CD4-positive, alpha-beta T cell treated with Interleukin-6 at 100 ng/mL for 8 hours (primary cell): ENCODE data around the gene RGS12.
"Not testable (repeated sequence)": the region's sequence is repeated elsewhere in the genome, so short reads cannot be mapped to it uniquely, and the experiment has no call there.

Experiments used
- DNase-seq: peaks from one replicate; pipeline ENCODE4 v3.0.0-alpha.2; 2020; ENCODE audit warnings: mixed read lengths, low spot score

The RGS12 gene

GRCh38 chr4:3297066-3297859 is 4.4 kb downstream of the RGS12 start:
- no peak for DNase-seq

- DNase-seq: no peak
Observed at GRCh38 chr4:3299122-3299975, 6.5 kb downstream of the RGS12 start.

DNA sequence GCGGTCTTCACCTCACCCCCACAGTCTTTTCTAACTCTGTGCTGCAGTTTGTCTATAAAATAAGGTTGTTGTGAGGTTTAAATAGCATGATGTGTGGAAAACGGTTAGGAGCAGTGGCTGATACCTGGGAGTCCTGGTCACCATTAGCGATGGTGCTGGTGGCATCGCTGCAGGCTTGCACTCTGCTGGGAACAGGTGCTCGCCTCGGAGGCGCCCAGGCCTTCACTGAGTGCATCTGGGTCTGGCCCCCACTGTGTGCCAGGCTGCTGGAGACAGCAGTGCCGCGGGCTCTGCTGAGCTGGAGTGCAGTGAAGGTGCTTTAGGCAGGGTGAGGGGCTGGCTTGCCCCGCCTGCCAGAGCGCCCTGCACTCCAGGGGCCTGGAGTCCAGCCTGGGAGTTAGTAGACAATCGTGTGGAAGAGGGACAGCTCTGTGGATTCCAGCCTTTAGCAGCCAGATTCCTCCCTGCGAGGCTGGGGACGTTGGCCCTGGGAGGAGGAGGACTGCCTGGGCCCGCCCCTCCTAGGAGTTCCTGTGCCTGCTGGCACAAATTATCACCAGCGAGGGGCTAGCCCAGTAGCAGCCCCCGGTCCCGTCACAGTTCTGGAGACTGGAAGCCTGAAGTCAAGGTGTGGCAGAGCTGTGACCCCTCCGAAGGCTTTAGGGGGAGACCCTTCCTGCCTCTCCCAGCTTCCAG is 7.3 kb downstream of the RGS12 start:
- DNase-seq: no peak

DNA sequence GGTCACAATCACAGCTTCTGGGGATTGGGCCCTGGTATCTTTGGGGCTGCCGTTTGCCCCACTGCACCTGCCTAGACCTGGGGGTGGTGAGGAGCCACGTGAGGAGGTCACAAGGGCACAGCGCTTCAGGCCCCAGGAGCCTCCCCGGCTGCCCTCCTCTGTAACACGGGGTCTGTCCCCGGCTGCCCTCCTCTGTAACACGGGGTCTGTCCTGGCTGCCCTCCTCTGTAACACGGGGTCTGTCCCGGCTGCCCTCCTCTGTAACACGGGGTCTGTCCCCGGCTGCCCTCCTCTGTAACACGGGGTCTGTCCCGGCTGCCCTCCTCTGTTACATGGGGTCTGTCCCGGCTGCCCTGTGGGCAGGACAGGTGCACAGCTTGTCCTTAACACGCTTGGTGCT is 8.1 kb downstream of the RGS12 start:
- not testable (repeated sequence) for DNase-seq

- no peak for DNase-seq
Observed at GRCh38 chr4:3301450-3302172, 8.8 kb downstream of the RGS12 start.

DNA sequence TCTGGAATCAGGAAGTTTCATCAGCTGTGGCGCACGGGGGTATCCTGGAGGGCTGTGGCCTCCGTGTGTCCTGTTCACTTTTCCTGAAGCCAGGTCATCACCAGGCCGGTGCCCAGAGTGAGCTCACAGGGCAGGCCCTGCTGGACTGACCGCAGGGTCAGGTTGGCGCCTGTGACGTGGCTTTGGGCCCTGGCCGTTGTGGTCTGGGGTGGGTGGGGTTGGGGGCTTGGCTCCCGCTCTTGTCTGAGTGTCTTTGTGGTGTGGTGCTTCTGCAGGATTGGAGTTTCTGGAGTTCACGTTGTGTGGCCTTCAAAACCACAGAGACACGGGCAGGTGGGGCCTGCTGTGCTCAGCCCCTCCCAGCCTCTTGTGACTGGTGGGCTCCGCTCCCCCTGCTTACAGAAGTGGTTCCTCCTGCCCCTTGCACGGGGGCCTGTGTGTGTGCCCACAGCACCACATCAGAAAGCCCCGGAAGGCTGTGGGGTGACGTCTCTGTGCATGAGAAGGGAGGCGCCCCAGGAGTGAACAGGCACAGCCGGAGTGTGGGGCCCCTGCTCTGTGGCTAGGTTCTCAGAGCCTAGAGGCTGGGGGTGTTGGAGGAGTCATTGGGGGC is 9.5 kb downstream of the RGS12 start:
- peak; percentile 82 for DNase-seq

DNA sequence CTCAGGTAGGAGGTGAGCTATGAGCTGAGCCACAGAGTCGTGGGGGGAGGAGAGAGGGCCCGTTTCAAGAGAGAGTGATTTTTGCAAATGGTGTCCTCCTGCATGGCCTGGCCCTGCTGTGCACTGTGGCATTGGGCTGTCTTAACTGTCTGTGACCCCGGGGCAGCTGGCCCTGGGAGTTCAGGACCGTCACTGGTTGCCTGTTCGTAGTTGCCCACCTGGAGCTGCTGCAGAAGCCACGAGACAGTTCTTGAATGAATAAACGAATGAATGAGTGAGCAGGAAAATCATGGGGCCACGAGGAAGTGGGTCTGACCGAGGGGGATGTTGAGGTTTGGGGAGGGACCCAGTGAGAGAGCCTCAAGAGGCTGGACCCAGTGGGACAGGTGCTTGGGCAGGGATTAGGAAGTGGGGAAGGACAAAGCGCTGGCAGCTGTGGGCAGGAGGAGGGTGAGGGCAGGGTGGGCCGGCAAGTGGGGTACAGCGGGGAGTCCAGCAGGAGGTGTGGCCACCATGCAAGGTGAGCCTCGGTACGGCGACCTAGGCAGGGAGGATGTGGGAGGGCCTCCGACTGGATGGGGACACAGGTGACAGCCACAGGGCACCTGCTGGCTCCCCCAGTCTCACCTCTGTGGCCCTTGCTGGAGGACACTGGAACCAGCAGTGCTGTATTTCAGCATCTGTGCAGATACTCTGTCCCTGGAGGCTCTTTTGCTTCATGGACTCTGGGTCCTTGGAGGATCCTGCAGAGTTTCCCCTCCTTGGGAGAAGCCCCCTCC is 10.2 kb downstream of the RGS12 start:
- peak; percentile 15 for DNase-seq

DNA sequence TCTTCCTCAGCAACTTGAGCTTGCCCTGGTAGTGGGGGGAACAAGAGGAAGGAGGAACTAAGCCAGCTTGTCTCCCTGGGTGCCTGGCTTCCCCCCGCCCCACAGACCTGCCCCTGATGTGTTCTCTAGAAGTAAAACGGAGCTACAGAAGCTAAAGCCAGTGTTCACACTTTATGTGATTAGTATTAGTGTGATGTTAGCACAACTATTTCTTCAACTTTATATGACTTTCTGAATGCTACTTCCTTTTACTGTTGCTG is 10.7 kb downstream of the RGS12 start:
- no peak for DNase-seq

GRCh38 chr4:3303923-3304710 is 11.3 kb downstream of the RGS12 start:
- no peak for DNase-seq

DNA sequence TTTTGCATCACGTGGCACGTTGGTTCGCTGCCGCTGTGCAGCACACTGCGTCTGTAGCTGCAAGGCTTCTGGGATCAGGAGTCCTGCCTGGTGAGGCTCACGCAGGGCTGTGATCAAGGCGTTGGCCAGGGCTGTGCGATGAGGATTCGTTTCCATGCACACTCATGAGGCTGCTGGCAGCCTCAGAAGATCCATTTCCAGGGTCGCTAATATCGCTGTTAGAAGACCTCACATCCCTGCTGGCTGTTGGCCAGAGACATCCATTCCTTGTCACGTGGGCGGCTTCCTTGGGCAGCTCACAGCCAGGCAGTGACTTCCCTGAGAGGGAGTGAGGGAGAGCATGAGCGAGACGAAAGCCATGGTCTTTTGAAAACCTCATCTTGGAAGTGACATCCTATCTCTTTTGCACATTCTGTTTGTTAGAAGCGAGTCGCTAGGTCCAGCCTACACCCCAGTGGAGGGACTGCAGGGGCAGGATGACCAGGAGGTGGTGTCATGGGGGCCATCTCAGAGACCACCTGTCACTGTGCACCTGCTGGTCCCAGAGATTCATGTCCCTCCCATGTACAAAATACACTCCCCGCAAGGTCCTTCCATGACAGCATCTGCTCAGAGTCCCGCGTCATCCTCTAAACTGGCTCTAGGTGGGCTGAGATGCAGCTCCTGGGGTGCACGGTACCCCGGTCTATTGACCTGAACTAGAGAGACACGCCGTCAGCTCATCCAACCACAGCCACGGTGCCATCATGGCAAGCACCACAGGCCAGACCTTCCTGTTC is 12.2 kb downstream of the RGS12 start:
- no peak for DNase-seq

GRCh38 chr4:3305610-3306371 is 13.0 kb downstream of the RGS12 start:
- DNase-seq: peak; percentile 26

GRCh38 chr4:3306450-3306849 is 13.6 kb downstream of the RGS12 start:
- DNase-seq: no peak

DNA sequence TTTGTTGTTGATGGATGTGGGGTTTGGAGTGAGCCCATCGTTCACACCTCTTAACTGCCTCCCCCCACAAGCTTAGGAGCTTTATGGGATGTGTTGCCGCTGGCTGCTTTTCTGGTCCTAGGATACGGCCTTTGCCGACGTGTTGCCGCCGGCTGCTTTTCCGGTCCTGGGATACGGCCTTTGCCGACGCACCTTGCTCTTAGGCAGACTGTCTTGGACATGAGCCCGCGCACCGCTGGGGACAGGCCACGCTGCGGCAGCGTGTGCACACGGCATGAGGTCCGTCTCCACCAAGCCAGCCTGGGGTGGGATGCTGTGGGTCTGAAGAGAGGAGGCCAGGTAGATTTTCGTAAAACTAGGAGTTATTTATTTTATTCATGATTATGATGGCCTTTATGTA is 14.2 kb downstream of the RGS12 start:
- DNase-seq: no peak

DNA sequence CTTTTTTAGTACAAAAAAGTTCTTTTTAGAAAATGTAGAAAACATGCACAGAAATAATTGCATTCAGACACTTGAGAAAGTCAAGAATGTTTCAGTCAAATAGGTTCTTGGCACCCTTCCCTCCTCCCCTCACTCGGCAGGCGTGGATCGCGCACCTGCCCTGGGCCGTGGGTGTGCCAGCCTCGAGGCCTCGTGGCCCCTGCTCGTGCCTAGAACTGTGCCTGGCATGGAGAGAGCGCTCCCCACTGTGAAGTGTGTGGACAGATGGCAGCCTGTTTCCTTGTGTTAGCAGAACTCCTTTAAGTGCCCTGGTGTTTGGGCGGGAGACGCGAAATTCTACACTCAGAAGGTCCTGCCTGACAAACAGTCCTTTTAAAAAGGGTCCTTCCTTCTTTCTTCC is 14.7 kb downstream of the RGS12 start:
- no peak for DNase-seq

DNA sequence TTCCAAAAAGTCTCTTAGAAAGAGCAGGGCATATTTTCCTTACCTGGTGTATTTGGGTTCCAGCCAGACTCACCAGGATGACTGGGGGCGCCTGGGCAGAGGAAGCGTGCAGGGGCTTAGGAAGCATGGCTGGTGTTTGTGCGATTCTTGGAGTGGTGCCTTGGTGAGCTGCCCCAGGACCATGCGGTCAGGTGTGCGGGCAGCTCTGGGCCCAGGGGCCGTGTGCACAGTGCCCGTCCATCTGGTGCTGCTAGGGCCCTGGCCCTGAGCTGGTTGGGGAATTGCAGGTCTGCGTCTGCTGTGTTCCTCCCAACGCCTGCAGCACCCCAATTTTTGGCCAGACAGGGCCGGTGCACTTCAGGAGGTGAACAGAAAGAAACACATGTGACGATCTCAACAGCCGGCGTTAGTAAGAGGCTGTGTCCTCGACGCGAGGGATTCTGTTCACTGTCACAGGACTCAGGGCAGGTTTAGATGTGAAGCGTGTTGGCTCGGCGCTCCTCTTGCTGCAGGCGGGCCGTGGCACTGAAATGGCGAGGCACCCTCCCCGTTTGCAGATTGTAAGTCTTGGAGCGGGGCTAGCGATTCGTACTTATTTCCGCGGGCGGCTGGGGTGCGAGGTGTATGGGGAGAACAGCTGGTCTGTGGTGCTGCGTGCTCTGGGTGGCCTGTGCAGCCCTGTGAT is 15.2 kb downstream of the RGS12 start:
- no peak for DNase-seq

GRCh38 chr4:3308691-3309090 is 15.9 kb downstream of the RGS12 start:
- no peak for DNase-seq

DNA sequence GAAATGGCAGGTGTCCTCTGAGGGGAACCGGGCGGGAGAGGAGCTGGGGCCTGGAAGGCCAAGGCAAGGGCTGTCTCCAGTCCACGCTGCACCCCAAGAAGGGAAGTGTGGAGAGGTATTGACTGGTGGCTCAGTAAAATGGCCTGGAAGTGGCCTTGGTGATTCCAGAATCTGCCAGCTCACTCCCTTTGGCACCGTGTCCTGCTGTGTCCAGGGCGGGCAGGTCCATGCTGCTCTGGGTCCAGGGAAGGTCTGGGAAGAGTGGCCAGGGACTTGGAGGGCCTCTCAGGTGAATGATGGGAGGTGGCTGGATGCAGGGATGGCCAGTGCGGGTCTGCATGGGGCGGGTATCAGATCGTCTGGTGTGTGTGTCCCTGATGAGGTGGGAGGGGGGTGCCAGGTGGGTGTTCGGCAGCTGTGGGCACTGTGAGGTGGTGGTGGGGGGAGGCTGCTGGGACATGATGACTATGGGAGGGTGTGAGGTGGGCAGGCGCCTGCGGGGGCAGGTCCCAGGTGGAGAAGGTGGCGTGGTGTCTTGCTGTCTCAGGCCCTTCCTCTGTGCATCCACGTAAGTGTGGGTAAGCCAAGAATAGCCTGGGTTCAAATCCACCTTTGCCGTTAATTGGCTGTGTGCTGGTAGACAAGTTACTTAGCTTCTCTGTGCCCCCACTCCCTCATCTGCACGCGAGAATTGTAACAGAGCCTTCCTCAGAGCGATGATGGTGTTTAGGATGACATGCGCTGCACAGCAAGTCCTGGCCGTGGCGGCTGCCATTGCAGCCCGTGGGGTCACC is 17.7 kb downstream of the RGS12 start:
- no peak for DNase-seq

DNA sequence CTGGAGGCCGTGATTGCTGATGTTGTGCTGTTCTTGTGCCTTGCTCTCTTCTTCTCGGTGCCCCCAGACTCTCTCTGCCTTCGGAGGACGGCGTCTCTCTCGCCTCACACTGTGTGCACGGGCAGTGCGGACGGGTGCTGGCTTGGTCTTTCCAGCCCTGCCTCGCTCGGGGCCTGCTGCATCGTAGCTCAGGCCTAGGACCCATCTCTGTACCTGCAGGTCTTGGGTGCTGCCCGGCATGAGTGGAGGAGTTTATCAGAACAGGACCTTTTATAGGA is 18.2 kb downstream of the RGS12 start:
- no peak for DNase-seq
